ENCODE data around the gene DCP1A. TPM values are rescaled to one million over a fixed set of nuclear protein-coding genes. Genes with fewer than 3 reads are reported as not detected.
A peak's percentile ranks its signal among the peaks of the same experiment; 100 is the strongest.

The DCP1A gene
- total and polyA plus RNA-seq, 2 experiments from 2014 or later, result 19.3 to 32.0 TPM

DNA sequence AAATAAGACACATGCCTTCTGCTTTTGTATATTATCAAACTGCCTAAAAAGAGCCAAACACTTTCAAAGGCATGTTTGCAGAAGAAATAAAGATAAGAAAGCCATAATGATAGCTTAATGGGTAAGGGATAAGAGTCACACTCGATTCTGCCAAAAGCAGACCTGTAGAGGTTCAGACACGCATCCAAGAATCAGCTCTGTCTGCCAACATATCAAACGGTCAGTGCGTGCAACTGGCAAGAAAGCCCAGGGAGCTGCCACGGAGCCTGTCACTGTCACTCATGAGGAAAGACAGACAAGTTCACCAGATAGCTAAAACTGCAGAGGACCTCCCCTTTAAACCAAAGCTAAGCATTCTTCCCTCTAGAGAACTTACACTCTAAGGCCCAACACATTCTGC is 23.2 kb downstream of the DCP1A start:
- H3K27ac Mint-ChIP-seq, result no peak overlapping the region
- no peaks in the 10 kb centered on the region for H3K27me3 ChIP-seq (ENCODE audit: insufficient read depth)
- no peaks in the 10 kb centered on the region for H3K4me1 Mint-ChIP-seq
- H3K27ac ChIP-seq (ENCODE audit: low read depth), result peak overlapping the region; percentile 37
- H3K27me3 Mint-ChIP-seq (ENCODE audit: insufficient read depth, low read depth, poor library complexity), result peaks cover 2% of the 10 kb centered on the region
- H3K79me2 ChIP-seq (replicated peaks; ENCODE audit: insufficient read depth), result peaks cover 76% of the 10 kb centered on the region
- H3K36me3 ChIP-seq (ENCODE audit: insufficient read depth), result peaks cover 9% of the 10 kb centered on the region; the same call in 1 of the 2 replicates
- H3K4me3 Mint-ChIP-seq, result no peak overlapping the region
- H3K9me2 ChIP-seq (ENCODE audit: insufficient read depth), result no peaks in the 10 kb centered on the region
- ATAC-seq (no peak), DNase-seq (ENCODE audit: low spot score) (no peak)
- peaks cover 6% of the 10 kb centered on the region; the same call in 1 of the 2 replicates for H3F3A ChIP-seq (replicated peaks; ENCODE audit: low read depth)
- peaks cover 6% of the 10 kb centered on the region; the same call in 1 of the 2 replicates for H3K4me1 ChIP-seq (ENCODE audit: insufficient read depth)
- H4K20me1 ChIP-seq (replicated peaks; ENCODE audit: insufficient read depth), result peaks cover 15% of the 10 kb centered on the region
- peaks cover 8% of the 10 kb centered on the region; the same call in 2 of the 3 replicates for H3K9me3 Mint-ChIP-seq
- no peak overlapping the region for H2AFZ ChIP-seq
- no peak overlapping the region for H3K4me2 ChIP-seq
- peaks cover 32% of the 10 kb centered on the region for H3K36me3 Mint-ChIP-seq (ENCODE audit: low read depth)
- no peak overlapping the region for H3K4me3 ChIP-seq
- TF ChIP-seq POLR2AphosphoS5 (IDR thresholded peaks at IDR 0.05; ENCODE audit: low read depth) (no peak), REST (IDR thresholded peaks at IDR 0.05; ENCODE audit: unreplicated experiment) (no peak), JUNB (IDR thresholded peaks at IDR 0.05; ENCODE audit: unreplicated experiment) (no peak), ZNF114 (CRISPR knock-in tag; IDR thresholded peaks at IDR 0.05) (no peak), CREB1 (CRISPR knock-in tag; IDR thresholded peaks at IDR 0.05; ENCODE audit: low read depth) (no peak), ZNF331 (CRISPR knock-in tag; IDR thresholded peaks at IDR 0.05; ENCODE audit: low read depth) (no peak), ETS1 (IDR thresholded peaks at IDR 0.05) (no peak), STAT1 (IDR thresholded peaks at IDR 0.05; ENCODE audit: unreplicated experiment) (no peak), EZH2phosphoT487 (IDR thresholded peaks at IDR 0.05; ENCODE audit: unreplicated experiment) (no peak), NANOG (IDR thresholded peaks at IDR 0.05; ENCODE audit: borderline replicate concordance) (no peak), EZH2 (IDR thresholded peaks at IDR 0.05; ENCODE audit: low read depth, unreplicated experiment) (no peak)
- TF ChIP-seq, protein P1, sequence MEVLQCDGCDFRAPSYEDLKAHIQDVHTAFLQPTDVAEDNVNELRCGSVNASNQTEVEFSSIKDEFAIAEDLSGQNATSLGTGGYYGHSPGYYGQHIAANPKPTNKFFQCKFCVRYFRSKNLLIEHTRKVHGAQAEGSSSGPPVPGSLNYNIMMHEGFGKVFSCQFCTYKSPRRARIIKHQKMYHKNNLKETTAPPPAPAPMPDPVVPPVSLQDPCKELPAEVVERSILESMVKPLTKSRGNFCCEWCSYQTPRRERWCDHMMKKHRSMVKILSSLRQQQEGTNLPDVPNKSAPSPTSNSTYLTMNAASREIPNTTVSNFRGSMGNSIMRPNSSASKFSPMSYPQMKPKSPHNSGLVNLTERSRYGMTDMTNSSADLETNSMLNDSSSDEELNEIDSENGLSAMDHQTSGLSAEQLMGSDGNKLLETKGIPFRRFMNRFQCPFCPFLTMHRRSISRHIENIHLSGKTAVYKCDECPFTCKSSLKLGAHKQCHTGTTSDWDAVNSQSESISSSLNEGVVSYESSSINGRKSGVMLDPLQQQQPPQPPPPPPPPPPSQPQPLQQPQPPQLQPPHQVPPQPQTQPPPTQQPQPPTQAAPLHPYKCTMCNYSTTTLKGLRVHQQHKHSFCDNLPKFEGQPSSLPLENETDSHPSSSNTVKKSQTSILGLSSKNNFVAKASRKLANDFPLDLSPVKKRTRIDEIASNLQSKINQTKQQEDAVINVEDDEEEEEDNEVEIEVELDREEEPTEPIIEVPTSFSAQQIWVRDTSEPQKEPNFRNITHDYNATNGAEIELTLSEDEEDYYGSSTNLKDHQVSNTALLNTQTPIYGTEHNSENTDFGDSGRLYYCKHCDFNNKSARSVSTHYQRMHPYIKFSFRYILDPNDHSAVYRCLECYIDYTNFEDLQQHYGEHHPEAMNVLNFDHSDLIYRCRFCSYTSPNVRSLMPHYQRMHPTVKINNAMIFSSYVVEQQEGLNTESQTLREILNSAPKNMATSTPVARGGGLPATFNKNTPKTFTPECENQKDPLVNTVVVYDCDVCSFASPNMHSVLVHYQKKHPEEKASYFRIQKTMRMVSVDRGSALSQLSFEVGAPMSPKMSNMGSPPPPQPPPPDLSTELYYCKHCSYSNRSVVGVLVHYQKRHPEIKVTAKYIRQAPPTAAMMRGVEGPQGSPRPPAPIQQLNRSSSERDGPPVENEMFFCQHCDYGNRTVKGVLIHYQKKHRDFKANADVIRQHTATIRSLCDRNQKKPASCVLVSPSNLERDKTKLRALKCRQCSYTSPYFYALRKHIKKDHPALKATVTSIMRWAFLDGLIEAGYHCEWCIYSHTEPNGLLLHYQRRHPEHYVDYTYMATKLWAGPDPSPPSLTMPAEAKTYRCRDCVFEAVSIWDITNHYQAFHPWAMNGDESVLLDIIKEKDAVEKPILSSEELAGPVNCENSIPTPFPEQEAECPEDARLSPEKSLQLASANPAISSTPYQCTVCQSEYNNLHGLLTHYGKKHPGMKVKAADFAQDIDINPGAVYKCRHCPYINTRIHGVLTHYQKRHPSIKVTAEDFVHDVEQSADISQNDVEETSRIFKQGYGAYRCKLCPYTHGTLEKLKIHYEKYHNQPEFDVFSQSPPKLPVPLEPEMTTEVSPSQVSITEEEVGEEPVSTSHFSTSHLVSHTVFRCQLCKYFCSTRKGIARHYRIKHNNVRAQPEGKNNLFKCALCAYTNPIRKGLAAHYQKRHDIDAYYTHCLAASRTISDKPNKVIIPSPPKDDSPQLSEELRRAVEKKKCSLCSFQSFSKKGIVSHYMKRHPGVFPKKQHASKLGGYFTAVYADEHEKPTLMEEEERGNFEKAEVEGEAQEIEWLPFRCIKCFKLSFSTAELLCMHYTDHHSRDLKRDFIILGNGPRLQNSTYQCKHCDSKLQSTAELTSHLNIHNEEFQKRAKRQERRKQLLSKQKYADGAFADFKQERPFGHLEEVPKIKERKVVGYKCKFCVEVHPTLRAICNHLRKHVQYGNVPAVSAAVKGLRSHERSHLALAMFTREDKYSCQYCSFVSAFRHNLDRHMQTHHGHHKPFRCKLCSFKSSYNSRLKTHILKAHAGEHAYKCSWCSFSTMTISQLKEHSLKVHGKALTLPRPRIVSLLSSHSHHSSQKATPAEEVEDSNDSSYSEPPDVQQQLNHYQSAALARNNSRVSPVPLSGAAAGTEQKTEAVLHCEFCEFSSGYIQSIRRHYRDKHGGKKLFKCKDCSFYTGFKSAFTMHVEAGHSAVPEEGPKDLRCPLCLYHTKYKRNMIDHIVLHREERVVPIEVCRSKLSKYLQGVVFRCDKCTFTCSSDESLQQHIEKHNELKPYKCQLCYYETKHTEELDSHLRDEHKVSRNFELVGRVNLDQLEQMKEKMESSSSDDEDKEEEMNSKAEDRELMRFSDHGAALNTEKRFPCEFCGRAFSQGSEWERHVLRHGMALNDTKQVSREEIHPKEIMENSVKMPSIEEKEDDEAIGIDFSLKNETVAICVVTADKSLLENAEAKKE (CRISPR knock-in tag; IDR thresholded peaks at IDR 0.05), result no peak
- TF ChIP-seq, protein P2, sequence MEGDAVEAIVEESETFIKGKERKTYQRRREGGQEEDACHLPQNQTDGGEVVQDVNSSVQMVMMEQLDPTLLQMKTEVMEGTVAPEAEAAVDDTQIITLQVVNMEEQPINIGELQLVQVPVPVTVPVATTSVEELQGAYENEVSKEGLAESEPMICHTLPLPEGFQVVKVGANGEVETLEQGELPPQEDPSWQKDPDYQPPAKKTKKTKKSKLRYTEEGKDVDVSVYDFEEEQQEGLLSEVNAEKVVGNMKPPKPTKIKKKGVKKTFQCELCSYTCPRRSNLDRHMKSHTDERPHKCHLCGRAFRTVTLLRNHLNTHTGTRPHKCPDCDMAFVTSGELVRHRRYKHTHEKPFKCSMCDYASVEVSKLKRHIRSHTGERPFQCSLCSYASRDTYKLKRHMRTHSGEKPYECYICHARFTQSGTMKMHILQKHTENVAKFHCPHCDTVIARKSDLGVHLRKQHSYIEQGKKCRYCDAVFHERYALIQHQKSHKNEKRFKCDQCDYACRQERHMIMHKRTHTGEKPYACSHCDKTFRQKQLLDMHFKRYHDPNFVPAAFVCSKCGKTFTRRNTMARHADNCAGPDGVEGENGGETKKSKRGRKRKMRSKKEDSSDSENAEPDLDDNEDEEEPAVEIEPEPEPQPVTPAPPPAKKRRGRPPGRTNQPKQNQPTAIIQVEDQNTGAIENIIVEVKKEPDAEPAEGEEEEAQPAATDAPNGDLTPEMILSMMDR (conservative IDR thresholded peaks at IDR 0.05; ENCODE audit: low read depth in 2 of 2), result no peak

All from GM23338 (cell line).